ENCODE measurements around the gene TSPO2. TPM values are rescaled to one million over a fixed set of nuclear protein-coding genes. Genes with fewer than 3 reads are reported as not detected.

The TSPO2 gene
- total RNA-seq, 2 experiments from 2014 or later, result not detected

DNA sequence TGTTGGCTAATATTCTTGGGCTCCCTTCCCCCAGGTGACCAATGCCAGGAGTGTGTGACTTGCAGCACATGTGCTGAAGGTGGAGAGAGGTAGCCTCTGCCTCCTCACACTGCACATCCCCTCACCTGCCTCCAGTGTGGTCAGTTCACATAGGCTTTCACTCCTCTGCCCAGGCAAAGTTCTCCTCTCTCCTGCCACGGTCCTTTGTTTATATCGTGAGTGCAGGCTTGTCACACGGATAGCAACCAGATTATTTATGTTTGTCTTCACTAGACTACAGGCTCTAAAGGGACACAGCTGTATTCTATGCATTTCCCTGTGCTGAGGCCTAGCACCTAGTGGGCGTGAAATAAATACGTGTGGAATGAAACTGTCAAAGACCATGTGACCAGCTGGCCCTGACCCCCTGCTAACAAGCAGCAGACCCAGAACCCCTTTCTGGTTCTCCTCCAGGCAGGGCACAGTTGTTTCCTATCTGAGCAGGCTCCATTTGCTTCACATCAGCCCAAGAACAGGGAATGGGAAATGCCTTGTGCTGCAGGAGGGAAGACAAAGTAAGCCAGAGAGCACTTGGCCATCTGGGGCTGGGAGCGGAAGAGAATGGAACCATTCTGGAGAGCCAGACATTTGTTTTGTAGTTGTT is 45.6 kb upstream of the TSPO2 start:
- intact Hi-C loops (cut with micrococcal nuclease; ENCODE audit: unreplicated experiment), result no loop called here
- Histone ChIP-seq H3K9me3 (ENCODE audit: low read length) (no peaks in the 10 kb centered on the region), H4K20me1 (ENCODE audit: insufficient read depth, low read length) (no peaks in the 10 kb centered on the region), H3K27ac (ENCODE audit: low read depth, low read length, poor library complexity, severe bottlenecking) (no peak overlapping the region), H3K4me1 (ENCODE audit: insufficient read depth, low read length, poor library complexity, severe bottlenecking) (no peaks in the 10 kb centered on the region), H3K79me2 (ENCODE audit: insufficient read depth, low read depth, low read length) (no peaks in the 10 kb centered on the region), H3K4me2 (ENCODE audit: low read length) (no peak overlapping the region), H2AFZ (ENCODE audit: low read length) (no peak overlapping the region), H3K4me3 (ENCODE audit: low read depth, low read length, poor library complexity, severe bottlenecking) (no peak overlapping the region), H3K36me3 (ENCODE audit: insufficient read depth, low read length) (no peaks in the 10 kb centered on the region), H3K9me2 (ENCODE audit: insufficient read depth, low read length) (no peaks in the 10 kb centered on the region)
- POLR2A ChIA-PET, result interaction anchor here (0.7 kb wide), 1 partner anchor 66 kb away, joined by 3 read pairs; no protein-coding TSS in a partner anchor
- no peak for TF ChIP-seq EZH2phosphoT487 (IDR thresholded peaks at IDR 0.05; ENCODE audit: borderline replicate concordance, low read depth, low read length)
- TF ChIP-seq, protein P1, sequence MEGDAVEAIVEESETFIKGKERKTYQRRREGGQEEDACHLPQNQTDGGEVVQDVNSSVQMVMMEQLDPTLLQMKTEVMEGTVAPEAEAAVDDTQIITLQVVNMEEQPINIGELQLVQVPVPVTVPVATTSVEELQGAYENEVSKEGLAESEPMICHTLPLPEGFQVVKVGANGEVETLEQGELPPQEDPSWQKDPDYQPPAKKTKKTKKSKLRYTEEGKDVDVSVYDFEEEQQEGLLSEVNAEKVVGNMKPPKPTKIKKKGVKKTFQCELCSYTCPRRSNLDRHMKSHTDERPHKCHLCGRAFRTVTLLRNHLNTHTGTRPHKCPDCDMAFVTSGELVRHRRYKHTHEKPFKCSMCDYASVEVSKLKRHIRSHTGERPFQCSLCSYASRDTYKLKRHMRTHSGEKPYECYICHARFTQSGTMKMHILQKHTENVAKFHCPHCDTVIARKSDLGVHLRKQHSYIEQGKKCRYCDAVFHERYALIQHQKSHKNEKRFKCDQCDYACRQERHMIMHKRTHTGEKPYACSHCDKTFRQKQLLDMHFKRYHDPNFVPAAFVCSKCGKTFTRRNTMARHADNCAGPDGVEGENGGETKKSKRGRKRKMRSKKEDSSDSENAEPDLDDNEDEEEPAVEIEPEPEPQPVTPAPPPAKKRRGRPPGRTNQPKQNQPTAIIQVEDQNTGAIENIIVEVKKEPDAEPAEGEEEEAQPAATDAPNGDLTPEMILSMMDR (conservative IDR thresholded peaks at IDR 0.05; ENCODE audit: low read length), result no peak
- BruUV-seq (replicated peaks), result no TSS peak
- no peak for DNase-seq (ENCODE audit: low spot score)
- CTCF ChIA-PET (ENCODE audit: unreplicated experiment), result no interaction called here

DNA sequence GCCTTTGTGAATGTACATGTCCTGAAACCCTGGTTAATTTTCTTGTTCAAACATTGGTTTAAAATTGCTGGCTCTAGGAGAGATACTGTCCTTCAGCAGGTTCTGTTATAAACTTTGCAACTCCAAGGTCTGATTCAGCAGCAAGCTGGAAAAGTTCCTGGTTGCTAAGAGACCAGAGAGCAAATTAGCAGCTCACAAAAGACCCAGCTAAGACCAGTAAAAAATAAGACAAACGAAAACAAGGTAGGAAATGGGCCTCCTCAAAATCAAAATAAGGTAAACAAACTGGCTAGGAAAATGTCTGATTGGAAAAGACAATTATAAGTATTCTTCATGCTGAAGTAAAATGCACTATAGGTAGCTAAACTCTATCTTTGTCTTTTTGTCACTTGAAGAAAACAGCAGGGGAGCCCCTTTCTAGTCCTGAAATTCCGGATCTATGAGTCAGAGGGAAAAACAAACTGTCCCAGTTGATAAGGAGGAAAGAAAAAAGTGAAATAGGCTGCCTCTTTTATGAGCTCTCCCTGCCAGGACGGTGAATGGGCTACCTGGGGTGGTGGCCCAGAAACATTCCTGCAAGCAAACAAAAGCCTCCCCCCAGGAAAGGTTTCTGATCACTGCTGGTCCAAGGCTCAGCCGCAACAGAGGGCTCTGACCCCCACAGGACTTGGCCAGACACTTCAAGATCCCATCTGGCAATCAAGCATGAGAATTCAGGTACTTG is 44.9 kb upstream of the TSPO2 start:
- Histone ChIP-seq H3K36me3 (ENCODE audit: insufficient read depth, low read length) (no peaks in the 10 kb centered on the region), H3K79me2 (ENCODE audit: insufficient read depth, low read depth, low read length) (no peaks in the 10 kb centered on the region), H4K20me1 (ENCODE audit: insufficient read depth, low read length) (no peaks in the 10 kb centered on the region), H3K9me2 (ENCODE audit: insufficient read depth, low read length) (no peaks in the 10 kb centered on the region), H3K4me1 (ENCODE audit: insufficient read depth, low read length, poor library complexity, severe bottlenecking) (no peaks in the 10 kb centered on the region), H3K27ac (ENCODE audit: low read depth, low read length, poor library complexity, severe bottlenecking) (no peak overlapping the region), H2AFZ (ENCODE audit: low read length) (no peak overlapping the region), H3K9me3 (ENCODE audit: low read length) (no peaks in the 10 kb centered on the region), H3K4me2 (ENCODE audit: low read length) (no peak overlapping the region), H3K4me3 (ENCODE audit: low read depth, low read length, poor library complexity, severe bottlenecking) (no peak overlapping the region)
- TF ChIP-seq EZH2phosphoT487 (IDR thresholded peaks at IDR 0.05; ENCODE audit: borderline replicate concordance, low read depth, low read length), result no peak
- TF ChIP-seq, protein P1 (conservative IDR thresholded peaks at IDR 0.05; ENCODE audit: low read length), result no peak
- intact Hi-C loops (cut with micrococcal nuclease; ENCODE audit: unreplicated experiment), result no loop called here
- DNase-seq (ENCODE audit: low spot score), result no peak
- BruUV-seq (replicated peaks), result no TSS peak
- ChIA-PET POLR2A (interaction anchor here (0.7 to 1.3 kb wide), 3 partner anchors 15 to 113 kb away, joined by 3 to 4 read pairs (median 3); no protein-coding TSS in a partner anchor), CTCF (ENCODE audit: unreplicated experiment) (no interaction called here)

DNA sequence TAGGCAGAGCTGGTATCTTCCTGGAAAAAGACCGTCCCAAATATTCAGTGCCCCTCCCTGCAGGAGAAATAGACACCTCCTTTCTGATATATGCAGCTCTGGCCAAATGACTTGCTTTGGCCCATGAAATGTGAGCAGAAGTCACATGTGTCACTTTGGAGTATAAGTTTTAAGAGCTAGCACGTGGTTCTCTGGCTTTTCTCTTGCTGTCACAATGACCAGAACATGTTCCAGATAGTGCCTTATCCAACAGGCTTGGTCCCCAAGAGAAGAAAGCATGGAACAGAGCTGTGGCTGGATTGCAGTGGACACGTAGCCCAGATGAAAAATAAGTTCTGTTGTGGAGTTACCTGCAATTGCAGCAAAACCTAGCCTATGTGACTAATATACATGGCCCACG is 43.6 kb upstream of the TSPO2 start:
- intact Hi-C loops (cut with micrococcal nuclease; ENCODE audit: unreplicated experiment), result no loop called here
- no peak overlapping the region for H3K4me3 ChIP-seq (ENCODE audit: low read depth, low read length, poor library complexity, severe bottlenecking)
- BruUV-seq (replicated peaks), result no TSS peak
- H3K4me2 ChIP-seq (ENCODE audit: low read length), result no peak overlapping the region
- ChIA-PET POLR2A (interaction anchor here (0.7 to 1.3 kb wide), 2 partner anchors 17 to 836 kb away, joined by 3 read pairs; no protein-coding TSS in a partner anchor), CTCF (ENCODE audit: unreplicated experiment) (no interaction called here)
- H3K9me2 ChIP-seq (ENCODE audit: insufficient read depth, low read length), result no peaks in the 10 kb centered on the region
- H3K79me2 ChIP-seq (ENCODE audit: insufficient read depth, low read depth, low read length), result no peaks in the 10 kb centered on the region
- no peaks in the 10 kb centered on the region for H3K9me3 ChIP-seq (ENCODE audit: low read length)
- no peaks in the 10 kb centered on the region for H3K36me3 ChIP-seq (ENCODE audit: insufficient read depth, low read length)
- TF ChIP-seq, protein P1 (conservative IDR thresholded peaks at IDR 0.05; ENCODE audit: low read length), result no peak
- TF ChIP-seq EZH2phosphoT487 (IDR thresholded peaks at IDR 0.05; ENCODE audit: borderline replicate concordance, low read depth, low read length), result no peak
- H2AFZ ChIP-seq (ENCODE audit: low read length), result no peak overlapping the region
- no peaks in the 10 kb centered on the region for H4K20me1 ChIP-seq (ENCODE audit: insufficient read depth, low read length)
- no peaks in the 10 kb centered on the region for H3K4me1 ChIP-seq (ENCODE audit: insufficient read depth, low read length, poor library complexity, severe bottlenecking)
- no peak overlapping the region for H3K27ac ChIP-seq (ENCODE audit: low read depth, low read length, poor library complexity, severe bottlenecking)
- no peak for DNase-seq (ENCODE audit: low spot score)
